ENCODE data around the gene ANKS6. TPM values are rescaled to one million over a fixed set of nuclear protein-coding genes. Genes with fewer than 3 reads are reported as not detected.

The ANKS6 gene
- total RNA-seq, 1 donor from 2014 or later: 16.6 TPM

DNA sequence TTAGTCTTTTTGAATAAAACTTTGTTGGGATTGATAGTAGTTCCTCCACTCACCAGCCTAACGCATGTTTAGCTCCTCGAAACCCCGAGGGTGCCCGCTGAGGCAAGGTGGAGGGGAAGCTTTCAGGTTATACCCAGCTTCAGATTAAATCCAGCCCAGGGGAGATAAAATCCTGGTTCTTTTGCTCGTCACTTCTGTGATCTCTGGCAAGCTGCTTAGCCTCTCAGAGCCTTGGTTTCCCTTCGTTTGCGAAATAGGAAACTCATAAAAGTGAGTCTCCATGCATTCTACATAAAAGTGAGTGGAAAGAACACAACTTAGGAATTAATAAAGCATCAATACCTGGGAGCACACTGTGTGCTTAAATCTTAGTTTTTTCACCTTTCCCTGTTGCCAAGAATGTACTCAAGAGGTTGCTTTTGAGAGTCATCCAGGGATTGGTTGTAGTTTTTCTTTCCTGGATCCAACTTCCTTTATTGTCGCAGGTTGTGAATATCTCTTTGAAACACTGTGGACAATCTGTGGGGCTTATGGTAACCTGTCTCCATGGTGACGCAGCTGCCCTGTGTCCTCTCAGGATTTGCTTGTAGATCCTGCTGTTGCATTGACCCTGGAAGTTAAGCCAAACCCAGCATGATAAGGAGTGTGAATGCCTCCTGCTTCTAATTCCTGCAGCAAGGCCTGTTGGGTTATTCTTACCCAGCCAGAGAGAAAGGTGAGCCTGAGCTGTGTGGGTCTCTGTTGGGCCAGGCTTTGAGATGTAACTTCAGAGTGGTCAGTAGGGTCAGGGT is 13.2 kb upstream of the ANKS6 start:
- no peak for TF ChIP-seq CTCF (IDR thresholded peaks at IDR 0.05)
- peaks cover 10% of the 10 kb centered on the region for H3K4me1 Mint-ChIP-seq (ENCODE audit: unreplicated experiment)
- peaks cover 68% of the 10 kb centered on the region for H3K27me3 Mint-ChIP-seq (ENCODE audit: unreplicated experiment)
- H3K27ac Mint-ChIP-seq (ENCODE audit: unreplicated experiment): no peak overlapping the region
- no peaks in the 10 kb centered on the region for H3K36me3 Mint-ChIP-seq (ENCODE audit: unreplicated experiment)
- no peak overlapping the region for H3K4me3 Mint-ChIP-seq (ENCODE audit: unreplicated experiment)
- no peaks in the 10 kb centered on the region for H3K9me3 Mint-ChIP-seq (ENCODE audit: unreplicated experiment)
- no peak for DNase-seq (ENCODE audit: extremely low spot score, unreplicated experiment)

DNA sequence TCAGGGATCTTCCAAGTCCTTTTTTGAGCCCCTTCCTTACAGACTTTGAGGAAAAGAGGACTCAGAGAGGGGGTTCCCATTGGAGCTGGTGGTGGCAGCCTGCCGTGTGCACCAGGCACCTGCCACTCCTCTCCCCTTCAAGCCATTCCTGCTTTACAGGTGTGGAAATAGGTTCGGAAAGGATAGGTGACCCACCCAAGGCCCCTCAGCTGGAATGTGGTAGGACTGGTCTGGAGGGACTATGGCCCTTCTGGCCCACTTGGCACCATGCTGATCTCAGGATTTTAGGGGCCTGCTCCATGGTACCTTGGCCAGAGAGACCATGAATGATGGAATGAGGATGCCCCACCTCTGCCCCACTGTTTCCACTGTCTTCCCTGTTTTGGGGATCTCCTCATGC is 12.5 kb upstream of the ANKS6 start:
- TF ChIP-seq CTCF (IDR thresholded peaks at IDR 0.05): no peak
- Mint-ChIP-seq H3K4me1 (ENCODE audit: unreplicated experiment) (peaks cover 10% of the 10 kb centered on the region), H3K36me3 (ENCODE audit: unreplicated experiment) (no peaks in the 10 kb centered on the region), H3K27ac (ENCODE audit: unreplicated experiment) (no peak overlapping the region), H3K4me3 (ENCODE audit: unreplicated experiment) (peak overlapping the region; percentile 70), H3K9me3 (ENCODE audit: unreplicated experiment) (no peaks in the 10 kb centered on the region), H3K27me3 (ENCODE audit: unreplicated experiment) (peaks cover 68% of the 10 kb centered on the region)
- no peak for DNase-seq (ENCODE audit: extremely low spot score, unreplicated experiment)

DNA sequence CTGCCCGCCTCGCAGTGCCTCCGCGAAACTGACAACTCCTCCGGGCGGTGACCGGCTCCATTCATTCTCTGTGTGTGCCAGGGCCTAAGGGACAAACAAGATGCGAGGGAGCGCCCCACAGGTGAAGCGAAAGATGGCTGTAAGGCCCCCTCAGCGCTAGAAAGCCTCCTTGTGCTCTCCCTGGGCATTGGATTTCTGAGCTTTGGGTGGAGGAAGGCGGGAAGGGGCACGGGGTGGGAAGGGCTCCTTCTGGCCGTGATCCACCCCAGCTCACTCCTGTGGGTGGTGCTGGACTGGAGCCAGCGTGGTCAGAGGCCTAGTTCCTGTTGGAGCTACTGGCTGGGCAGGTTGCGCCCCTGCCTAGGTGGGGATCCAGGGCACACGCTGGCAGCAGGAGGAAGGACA is 12.1 kb upstream of the ANKS6 start:
- H3K27ac Mint-ChIP-seq (ENCODE audit: unreplicated experiment): no peak overlapping the region
- H3K36me3 Mint-ChIP-seq (ENCODE audit: unreplicated experiment): no peaks in the 10 kb centered on the region

GRCh38 chr9:98807814-98808195 is 11.4 kb upstream of the ANKS6 start:
- no peaks in the 10 kb centered on the region for H3K9me3 Mint-ChIP-seq (ENCODE audit: unreplicated experiment)
- no peak for DNase-seq (ENCODE audit: extremely low spot score, unreplicated experiment)
- no peak for TF ChIP-seq CTCF (IDR thresholded peaks at IDR 0.05)
- no peaks in the 10 kb centered on the region for H3K36me3 Mint-ChIP-seq (ENCODE audit: unreplicated experiment)
- peaks cover 69% of the 10 kb centered on the region for H3K27me3 Mint-ChIP-seq (ENCODE audit: unreplicated experiment)
- peak overlapping the region; percentile 70 for H3K4me3 Mint-ChIP-seq (ENCODE audit: unreplicated experiment)
- no peak overlapping the region for H3K27ac Mint-ChIP-seq (ENCODE audit: unreplicated experiment)
- H3K4me1 Mint-ChIP-seq (ENCODE audit: unreplicated experiment): peaks cover 10% of the 10 kb centered on the region

More for the DNA sequence above, 12.1 kb upstream of the ANKS6 start:
- Mint-ChIP-seq H3K9me3 (ENCODE audit: unreplicated experiment) (no peaks in the 10 kb centered on the region), H3K4me3 (ENCODE audit: unreplicated experiment) (peak overlapping the region; percentile 70), H3K27me3 (ENCODE audit: unreplicated experiment) (peaks cover 71% of the 10 kb centered on the region), H3K4me1 (ENCODE audit: unreplicated experiment) (peaks cover 10% of the 10 kb centered on the region)
- no peak for TF ChIP-seq CTCF (IDR thresholded peaks at IDR 0.05)
- no peak for DNase-seq (ENCODE audit: extremely low spot score, unreplicated experiment)

DNA sequence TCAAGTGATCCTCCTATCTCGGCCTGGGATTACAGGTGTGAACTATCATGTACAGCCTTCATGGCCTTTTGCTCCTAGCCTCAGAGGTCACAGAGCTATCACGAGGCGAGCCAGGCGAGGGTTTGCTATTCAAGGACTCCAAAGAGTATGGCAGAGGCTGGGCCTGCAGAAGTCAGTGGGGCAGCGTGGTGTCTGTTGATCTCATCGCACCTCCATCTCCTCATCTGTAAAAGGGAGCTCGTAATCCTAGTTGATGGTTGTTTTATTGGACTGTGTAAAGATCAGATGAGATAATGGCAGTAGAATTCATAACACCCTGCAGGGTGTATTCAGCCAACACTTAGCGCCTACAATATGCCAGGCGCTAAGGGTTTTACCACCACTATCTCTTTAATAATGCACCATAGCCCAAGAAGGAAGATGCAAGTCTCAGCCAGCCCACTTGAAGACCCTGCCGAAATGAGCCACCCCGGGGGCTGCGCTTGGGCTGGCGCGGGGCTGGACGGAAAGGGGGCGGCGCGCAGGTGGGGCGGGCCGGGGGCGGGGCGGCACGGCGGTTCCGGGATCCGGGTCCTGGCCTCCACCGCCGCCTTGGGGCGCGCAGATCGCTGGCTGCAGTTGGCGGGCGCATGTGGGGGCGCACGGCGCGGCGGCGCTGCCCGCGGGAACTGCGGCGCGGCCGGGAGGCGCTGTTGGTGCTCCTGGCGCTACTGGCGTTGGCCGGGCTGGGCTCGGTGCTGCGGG is 10.9 kb upstream of the ANKS6 start, which contains the start of gene GALNT12:
TSS of gene GALNT12 (plus strand) at position 601 of the 744 bp plus-strand sequence. CDS start at position 630, 29 bp downstream.
- no peaks in the 10 kb centered on the region for H3K36me3 Mint-ChIP-seq (ENCODE audit: unreplicated experiment)
- H3K27ac Mint-ChIP-seq (ENCODE audit: unreplicated experiment): no peak within 1 kb of the TSS
- peak within 1 kb of the TSS; percentile 70 for H3K4me3 Mint-ChIP-seq (ENCODE audit: unreplicated experiment)
- H3K9me3 Mint-ChIP-seq (ENCODE audit: unreplicated experiment): no peaks in the 10 kb centered on the region
- peaks cover 72% of the 10 kb centered on the region for H3K27me3 Mint-ChIP-seq (ENCODE audit: unreplicated experiment)
- DNase-seq (ENCODE audit: extremely low spot score, unreplicated experiment): no peak
- H3K4me1 Mint-ChIP-seq (ENCODE audit: unreplicated experiment): peaks cover 10% of the 10 kb centered on the region
- TF ChIP-seq CTCF (IDR thresholded peaks at IDR 0.05): no peak
